GM21381 (cell line): ENCODE measurements around the gene KIF1A.

Experiments
- ATAC-seq: cut with Tn5 transposase; IDR thresholded peaks from one replicate; pipeline ENCODE4 v1.9.1; 2021; ENCODE audit warnings: mild to moderate bottlenecking, moderate library complexity; ENCODE audit not compliant: unreplicated experiment

KIF1A gene

GRCh38 chr2:240799033-240799820, 20.8 kb downstream of the KIF1A start:
- ATAC-seq, result no peak

- ATAC-seq, result no peak
These were observed 21.6 kb downstream of the KIF1A start for GRCh38 chr2:240798327-240798905.

- ATAC-seq, result no peak
These were observed 22.1 kb downstream of the KIF1A start for GRCh38 chr2:240797914-240798313.

- no peak for ATAC-seq
These were observed 22.5 kb downstream of the KIF1A start for GRCh38 chr2:240797500-240797895.

GRCh38 chr2:240796543-240797499, 23.2 kb downstream of the KIF1A start:
- no peak for ATAC-seq

- ATAC-seq, result no peak
These were observed 24.0 kb downstream of the KIF1A start for GRCh38 chr2:240795916-240796510.

- no peak for ATAC-seq
These were observed 24.6 kb downstream of the KIF1A start for GRCh38 chr2:240795454-240795853.

- no peak for ATAC-seq
These were observed 25.8 kb downstream of the KIF1A start for GRCh38 chr2:240794178-240794721.

GRCh38 chr2:240793313-240794177, 26.5 kb downstream of the KIF1A start:
- ATAC-seq, result no peak

GRCh38 chr2:240792629-240793312, 27.2 kb downstream of the KIF1A start:
- ATAC-seq, result no peak

- no peak for ATAC-seq
These were observed 28.0 kb downstream of the KIF1A start for GRCh38 chr2:240791821-240792628.

- no peak for ATAC-seq
These were observed 28.7 kb downstream of the KIF1A start for GRCh38 chr2:240791221-240791800.

GRCh38 chr2:240790370-240791220, 29.4 kb downstream of the KIF1A start:
- no peak for ATAC-seq

GRCh38 chr2:240789501-240790369, 30.3 kb downstream of the KIF1A start:
- ATAC-seq, result no peak

- no peak for ATAC-seq
These were observed 31.0 kb downstream of the KIF1A start for GRCh38 chr2:240789051-240789453.

- ATAC-seq, result no peak
These were observed 31.5 kb downstream of the KIF1A start for GRCh38 chr2:240788482-240788881.
